Measurements from ENCODE around the gene KCNK4.

- TF ChIP-seq CTCF (IDR thresholded peaks at IDR 0.05): no peak
- TF ChIP-seq, protein P1, sequence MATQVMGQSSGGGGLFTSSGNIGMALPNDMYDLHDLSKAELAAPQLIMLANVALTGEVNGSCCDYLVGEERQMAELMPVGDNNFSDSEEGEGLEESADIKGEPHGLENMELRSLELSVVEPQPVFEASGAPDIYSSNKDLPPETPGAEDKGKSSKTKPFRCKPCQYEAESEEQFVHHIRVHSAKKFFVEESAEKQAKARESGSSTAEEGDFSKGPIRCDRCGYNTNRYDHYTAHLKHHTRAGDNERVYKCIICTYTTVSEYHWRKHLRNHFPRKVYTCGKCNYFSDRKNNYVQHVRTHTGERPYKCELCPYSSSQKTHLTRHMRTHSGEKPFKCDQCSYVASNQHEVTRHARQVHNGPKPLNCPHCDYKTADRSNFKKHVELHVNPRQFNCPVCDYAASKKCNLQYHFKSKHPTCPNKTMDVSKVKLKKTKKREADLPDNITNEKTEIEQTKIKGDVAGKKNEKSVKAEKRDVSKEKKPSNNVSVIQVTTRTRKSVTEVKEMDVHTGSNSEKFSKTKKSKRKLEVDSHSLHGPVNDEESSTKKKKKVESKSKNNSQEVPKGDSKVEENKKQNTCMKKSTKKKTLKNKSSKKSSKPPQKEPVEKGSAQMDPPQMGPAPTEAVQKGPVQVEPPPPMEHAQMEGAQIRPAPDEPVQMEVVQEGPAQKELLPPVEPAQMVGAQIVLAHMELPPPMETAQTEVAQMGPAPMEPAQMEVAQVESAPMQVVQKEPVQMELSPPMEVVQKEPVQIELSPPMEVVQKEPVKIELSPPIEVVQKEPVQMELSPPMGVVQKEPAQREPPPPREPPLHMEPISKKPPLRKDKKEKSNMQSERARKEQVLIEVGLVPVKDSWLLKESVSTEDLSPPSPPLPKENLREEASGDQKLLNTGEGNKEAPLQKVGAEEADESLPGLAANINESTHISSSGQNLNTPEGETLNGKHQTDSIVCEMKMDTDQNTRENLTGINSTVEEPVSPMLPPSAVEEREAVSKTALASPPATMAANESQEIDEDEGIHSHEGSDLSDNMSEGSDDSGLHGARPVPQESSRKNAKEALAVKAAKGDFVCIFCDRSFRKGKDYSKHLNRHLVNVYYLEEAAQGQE (IDR thresholded peaks at IDR 0.05; ENCODE audit: insufficient read depth in 1 of 2, low read depth in 2 of 2, low read length in 1 of 2): no peak
- TF ChIP-seq TCF7L2 (IDR thresholded peaks at IDR 0.05; ENCODE audit: low read depth, low read length): no peak
Observed at GRCh38 chr11:64295760-64296159, 4.7 kb downstream of the KCNK4 start.
